H1 (cell line): Measurements from ENCODE around the gene RASA4B. TPM values are rescaled to one million over a fixed set of nuclear protein-coding genes. Genes with fewer than 3 reads are reported as not detected.
"Not testable (repeated sequence)": the region's sequence is repeated elsewhere in the genome, so short reads cannot be mapped to it uniquely, and the experiment has no call there.

Experiments used
- CTCF ChIA-PET: fragments of 300-600 bp; sonication (Branson Sonifier 250); formaldehyde crosslinking; loops from one replicate; lab custom pipeline; 2021; ENCODE audit not compliant: partially characterized antibody; lab: Charles Lee
- POLR2A ChIA-PET: fragments of 300-600 bp; sonication (Branson Sonifier 250); formaldehyde crosslinking; loops from one replicate; lab custom pipeline; 2021; ENCODE audit warnings: inconsistent platforms; ENCODE audit not compliant: partially characterized antibody; lab: Charles Lee
- DNase-seq, 2 experiments: peaks; one replicate each; pipeline versions ENCODE4 v3.0.0 to v3.0.0-alpha.2; 2010 to 2022; ENCODE audit warnings: low spot score in 2 of 2, low read depth in 1 of 2, mixed read lengths in 1 of 2
- FAIRE-seq: peaks from 2 replicates; lab custom pipeline; 2011; peaks lifted over from hg19 to GRCh38; lab: Jason Lieb, UNC
- H2AFZ ChIP-seq: 2 replicates; pipeline ENCODE4 v1.8.1; 2012; ENCODE audit warnings: low read length, inconsistent platforms
- H2AK5ac ChIP-seq: 2 replicates; pipeline ENCODE4 v1.6.1; 2013; ENCODE audit warnings: low read depth, low read length
- H2BK120ac ChIP-seq: replicated peaks from 2 replicates; pipeline ENCODE3; 2013; ENCODE audit warnings: low read depth, low read length, inconsistent platforms
- H2BK12ac ChIP-seq: 2 replicates; pipeline ENCODE4 v1.6.1; 2013; ENCODE audit warnings: low read depth, low read length
- H2BK15ac ChIP-seq: 2 replicates; pipeline ENCODE4 v1.6.1; 2013; ENCODE audit warnings: low read length
- H2BK20ac ChIP-seq: 2 replicates; pipeline ENCODE4 v1.6.1; 2013; ENCODE audit warnings: low read length
- H2BK5ac ChIP-seq: 2 replicates; pipeline ENCODE4 v1.6.1; 2013; ENCODE audit warnings: low read depth, low read length
- H3K14ac ChIP-seq: 2 replicates; pipeline ENCODE4 v1.6.1; 2013; ENCODE audit warnings: inconsistent platforms; ENCODE audit not compliant: insufficient read length
- H3K18ac ChIP-seq: 2 replicates; pipeline ENCODE4 v1.6.1; 2013; ENCODE audit warnings: low read length; ENCODE audit errors: extremely low read depth
- H3K23ac ChIP-seq: 2 replicates; pipeline ENCODE4 v1.6.1; 2013; ENCODE audit warnings: inconsistent platforms; ENCODE audit not compliant: insufficient read length
- H3K23me2 ChIP-seq: 2 replicates; pipeline ENCODE4 v1.6.1; 2013; ENCODE audit warnings: low read depth, low read length
- H3K27ac ChIP-seq: 2 replicates; pipeline ENCODE4 v1.6.1; 2011; ENCODE audit warnings: low read depth, low read length, inconsistent platforms
- H3K27me3 ChIP-seq, 4 experiments: replicated peaks in 1 of 4; 1 replicate in 1 of 4; 2 replicates in 3 of 4; pipeline versions ENCODE4 v1.6.1 to v1.8.1; 2011 to 2013; ENCODE audit warnings: low read length in 3 of 4, mild to moderate bottlenecking in 3 of 4, inconsistent platforms in 2 of 4, mixed read lengths in 2 of 4, moderate library complexity in 1 of 4; ENCODE audit not compliant: control insufficient read depth in 3 of 4, insufficient read depth in 3 of 4; ENCODE audit errors: extremely low read depth in 1 of 4
- H3K36me3 ChIP-seq, 4 experiments: 2 replicates each; pipeline versions ENCODE4 v1.6.1 to v1.8.1; 2011 to 2013; ENCODE audit warnings: mild to moderate bottlenecking in 4 of 4, low read length in 3 of 4, moderate library complexity in 2 of 4, control low read depth in 1 of 4, inconsistent platforms in 1 of 4; ENCODE audit not compliant: insufficient read depth in 4 of 4, control insufficient read depth in 2 of 4
- H3K4ac ChIP-seq: replicated peaks from 2 replicates; pipeline ENCODE3; 2013; ENCODE audit warnings: low read length, low read depth, mixed read lengths, inconsistent platforms; ENCODE audit not compliant: insufficient read length
- H3K4me1 ChIP-seq, 4 experiments: replicated peaks in 1 of 4; 1 replicate in 1 of 4; 2 replicates in 3 of 4; pipeline versions ENCODE4 v1.6.1 to v1.8.1; 2011 to 2013; ENCODE audit warnings: low read length in 3 of 4, inconsistent platforms in 2 of 4, mixed read lengths in 1 of 4; ENCODE audit not compliant: insufficient read depth in 4 of 4, control insufficient read depth in 3 of 4
- H3K4me2 ChIP-seq, 2 experiments: 2 replicates each; pipeline versions ENCODE4 v1.6.1 to v1.8.1; 2011 to 2013; ENCODE audit warnings: low read depth in 2 of 2, low read length in 2 of 2, control low read depth in 1 of 2, inconsistent platforms in 1 of 2, mild to moderate bottlenecking in 1 of 2; ENCODE audit not compliant: insufficient read depth in 1 of 2
- H3K4me3 ChIP-seq, 4 experiments: fragments of 200-600, 300-600 bp in 1 of 4; sonication (generic), shearing (Covaris generic), sonication (Bioruptor Twin) in 1 of 4; 2 replicates each; pipeline versions ENCODE4 v1.5.1 to v1.8.1; 2011 to 2016; ENCODE audit warnings: low read length in 4 of 4, low read depth in 3 of 4, control low read depth in 2 of 4, inconsistent platforms in 2 of 4, mild to moderate bottlenecking in 2 of 4, mixed read lengths in 1 of 4, moderate library complexity in 1 of 4; ENCODE audit not compliant: insufficient read depth in 2 of 4; ENCODE audit errors: extremely low read depth in 1 of 4
- H3K56ac ChIP-seq: replicated peaks from 2 replicates; pipeline ENCODE3; 2013; ENCODE audit warnings: low read depth, mild to moderate bottlenecking, mixed read lengths, low read length, inconsistent platforms; ENCODE audit not compliant: insufficient read length
- H3K79me1 ChIP-seq: 2 replicates; pipeline ENCODE4 v1.6.1; 2013; ENCODE audit warnings: low read depth, low read length, control low read depth
- H3K79me2 ChIP-seq, 2 experiments: 2 replicates each; pipeline versions ENCODE4 v1.6.1 to v1.8.1; 2012 to 2013; ENCODE audit warnings: low read length in 2 of 2, mild to moderate bottlenecking in 2 of 2, inconsistent platforms in 1 of 2; ENCODE audit not compliant: insufficient read depth in 2 of 2, control insufficient read depth in 1 of 2
- H3K9ac ChIP-seq, 4 experiments: replicated peaks in 1 of 4; 1 replicate in 1 of 4; 2 replicates in 3 of 4; pipeline versions ENCODE4 v1.6.1 to v1.8.1; 2011 to 2013; ENCODE audit warnings: low read depth in 3 of 4, low read length in 3 of 4, control low read depth in 2 of 4, mild to moderate bottlenecking in 2 of 4, moderate library complexity in 2 of 4, inconsistent platforms in 1 of 4; ENCODE audit errors: extremely low read depth in 1 of 4
- H3K9me3 ChIP-seq, 2 experiments: 2 replicates each; pipeline versions ENCODE4 v1.6.1 to v1.8.1; 2012 to 2013; ENCODE audit warnings: mild to moderate bottlenecking in 2 of 2, moderate library complexity in 2 of 2, control low read depth in 1 of 2, inconsistent platforms in 1 of 2, low read depth in 1 of 2, low read length in 1 of 2, mixed read lengths in 1 of 2; ENCODE audit not compliant: insufficient read depth in 2 of 2
- H4K20me1 ChIP-seq, 2 experiments: replicated peaks in 1 of 2; 2 replicates each; pipeline versions ENCODE3 to v1.8.1; 2011 to 2013; ENCODE audit warnings: inconsistent platforms in 2 of 2, low read length in 2 of 2, mild to moderate bottlenecking in 1 of 2; ENCODE audit not compliant: insufficient read depth in 2 of 2, control insufficient read depth in 1 of 2
- H4K5ac ChIP-seq: 2 replicates; pipeline ENCODE4 v1.6.1; 2013; ENCODE audit warnings: low read length, low read depth, mixed read lengths, inconsistent platforms; ENCODE audit not compliant: insufficient read length
- H4K8ac ChIP-seq: 2 replicates; pipeline ENCODE4 v1.8.0; 2013; ENCODE audit warnings: mild to moderate bottlenecking, moderate library complexity, low read length, inconsistent platforms; ENCODE audit not compliant: insufficient read depth; ENCODE audit errors: extremely low read depth
- H4K91ac ChIP-seq: replicated peaks from 2 replicates; pipeline ENCODE3; 2013; ENCODE audit warnings: low read length, mixed read lengths, inconsistent platforms; ENCODE audit not compliant: insufficient read length
- WGBS, 2 experiments: shearing (Covaris generic) in 1 of 2; methylation state at CpG; one replicate each; pipeline versions ENCODE4 v1.1.6 to v1.1.7; 2013 to 2015; ENCODE audit warnings: low lambda C conversion rate in 2 of 2, mixed read lengths in 2 of 2, inconsistent platforms in 1 of 2, low coverage in 1 of 2, missing lambda C conversion rate in 1 of 2; ENCODE audit not compliant: insufficient replicate concordance in 2 of 2, insufficient coverage in 1 of 2, insufficient read length in 1 of 2; ENCODE audit errors: extremely low coverage in 1 of 2, missing lambda C conversion rate in 1 of 2; 5-methylcytosine and 5-hydroxymethylcytosine counted together
- polyA plus RNA-seq, 7 experiments: library from polyadenylated mRNA; depleted of rRNA in 3 of 7; stranded (reverse) in 5 of 7; unstranded in 2 of 7; fragments of >200 nt in 5 of 7; fragments of 200-250 nt in 2 of 7; gene quantifications; 1 replicate in 5 of 7; 2 replicates in 1 of 7; 4 replicates in 1 of 7; pipeline versions ENCODE4 v1.2.1 to v1.2.3, GENCODE V29; 2011 to 2013; ENCODE audit warnings: missing spikeins in 2 of 7, mixed read lengths in 2 of 7
- total RNA-seq: library from RNA; stranded (reverse); fragmentation: NEBNext Ultra II Directional; extraction: Animal tissue kit (Norgen Biotek cat#: 25700); gene quantifications from 2 replicates; pipeline ENCODE4 v1.2.1, GENCODE V29; 2021

RASA4B gene
- total and polyA plus RNA-seq, 2 of the 8 experiments (the other 6 are each of a cell fraction or from before 2014, with no cell fraction given) = 3.4 to 6.7 TPM

DNA sequence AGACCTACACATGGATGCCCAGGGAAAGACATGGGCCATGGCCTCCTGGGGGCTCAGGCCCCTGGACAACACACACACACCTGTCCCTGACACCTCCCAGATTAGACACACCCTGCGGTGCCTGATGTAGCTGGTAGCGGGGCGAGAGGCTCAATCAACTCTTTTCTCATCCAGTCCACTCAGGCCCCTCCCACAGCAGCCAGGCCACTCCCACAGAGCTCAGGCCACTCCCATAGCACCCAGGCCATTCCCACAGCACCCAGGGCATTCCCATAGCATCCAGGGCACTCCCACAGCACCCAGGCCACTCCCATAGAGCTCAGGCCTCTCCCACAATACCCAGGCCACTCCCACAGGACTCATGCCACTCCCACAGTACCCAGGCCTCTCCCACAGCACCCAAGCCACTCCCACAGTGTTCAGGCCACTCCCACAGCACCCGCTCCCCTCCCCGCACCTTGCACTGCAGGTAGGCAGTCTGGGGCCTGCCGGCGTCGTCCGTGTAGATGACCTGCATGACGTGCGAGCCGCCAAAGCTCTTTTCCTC, 27.0 kb downstream of the RASA4B start:
- H3K14ac ChIP-seq, H3K36me3 ChIP-seq, H2AFZ ChIP-seq, H3K18ac ChIP-seq, H2BK20ac ChIP-seq, H3K23me2 ChIP-seq, H2BK120ac ChIP-seq, H4K20me1 ChIP-seq, CTCF ChIA-PET, H3K4ac ChIP-seq, H3K27me3 ChIP-seq, H2BK5ac ChIP-seq, FAIRE-seq, H3K23ac ChIP-seq, H3K27ac ChIP-seq, H2BK15ac ChIP-seq, H4K8ac ChIP-seq, H4K91ac ChIP-seq, POLR2A ChIA-PET, H3K4me1 ChIP-seq, H3K56ac ChIP-seq, H3K4me2 ChIP-seq, H3K9ac ChIP-seq, H2AK5ac ChIP-seq, H4K5ac ChIP-seq, H3K79me1 ChIP-seq, H3K79me2 ChIP-seq, H2BK12ac ChIP-seq, H3K9me3 ChIP-seq, H3K4me3 ChIP-seq: not testable (repeated sequence)
- WGBS, 2 experiments = no CpG with 5 or more reads among the region's 12 CpGs
- DNase-seq = peak in 1 of 2 experiments; percentile 100

DNA sequence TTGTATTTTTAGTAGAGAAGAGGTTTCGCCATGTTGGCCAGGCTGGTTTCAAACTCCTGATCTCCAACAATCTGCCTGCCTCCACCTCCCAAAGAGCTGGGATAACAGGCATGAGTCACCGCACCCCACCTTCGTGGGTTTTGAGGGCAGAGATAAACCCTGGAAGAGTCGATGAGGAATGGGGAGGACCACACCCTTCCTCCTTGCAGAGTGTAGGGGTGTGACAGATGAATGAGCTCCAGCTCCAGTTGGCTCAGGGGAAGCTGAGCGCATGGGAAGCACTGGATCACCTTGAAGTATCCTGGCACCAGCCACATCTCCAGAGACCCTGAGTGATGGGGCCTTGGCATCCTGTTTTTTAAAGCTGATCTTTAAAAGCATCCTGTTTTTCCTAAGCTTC, 33.3 kb downstream of the RASA4B start:
- not testable (repeated sequence) for H3K79me1 ChIP-seq, H4K91ac ChIP-seq
- WGBS, 2 experiments = no CpG with 5 or more reads among the region's 5 CpGs

More for the DNA sequence above, 33.3 kb downstream of the RASA4B start:
- H2BK20ac ChIP-seq, H3K4me1 ChIP-seq, H3K27ac ChIP-seq, H3K9me3 ChIP-seq, H2AK5ac ChIP-seq, H3K23ac ChIP-seq, H2BK15ac ChIP-seq, H4K8ac ChIP-seq, FAIRE-seq, H3K79me2 ChIP-seq, H4K20me1 ChIP-seq, H3K14ac ChIP-seq, POLR2A ChIA-PET, H2AFZ ChIP-seq, CTCF ChIA-PET, H2BK12ac ChIP-seq, H3K4me2 ChIP-seq, H2BK5ac ChIP-seq, H3K18ac ChIP-seq, H4K5ac ChIP-seq, H3K36me3 ChIP-seq, H3K4me3 ChIP-seq, H3K4ac ChIP-seq, H3K23me2 ChIP-seq, H3K56ac ChIP-seq, H3K9ac ChIP-seq, H2BK120ac ChIP-seq, H3K27me3 ChIP-seq: not testable (repeated sequence)
- peak in 1 of 2 experiments; percentile 27 for DNase-seq
